CD8-positive, alpha-beta memory T cell (primary cell): ENCODE measurements around the gene NFAT5. TPM values are rescaled to one million over a fixed set of nuclear protein-coding genes. Genes with fewer than 3 reads are reported as not detected.

ENCODE experiments used
- CTCF ChIA-PET: fragments of 350-600 bp; sonication (Branson Sonifier 250); formaldehyde crosslinking; loops from one replicate; lab custom pipeline; 2021; ENCODE audit warnings: antibody characterized with exemption; lab: Charles Lee
- POLR2A ChIA-PET: fragments of 350-600 bp; sonication (Branson Sonifier 250); formaldehyde crosslinking; loops from one replicate; lab custom pipeline; 2021; ENCODE audit warnings: antibody characterized with exemption; lab: Charles Lee
- DNase-seq, 5 donors: peaks; one replicate each; pipeline versions ENCODE4 v3.0.0 to v3.0.0-alpha.2; 2020 to 2022; ENCODE audit warnings: mixed read lengths in 1 of 5
- H3K27ac ChIP-seq: one replicate; pipeline ENCODE4 v1.7.0; 2013; ENCODE audit warnings: low read depth, mild to moderate bottlenecking, low read length, moderate library complexity
- H3K27me3 ChIP-seq: 2 replicates; pipeline ENCODE4 v1.7.0; 2013; ENCODE audit warnings: low read length, mild to moderate bottlenecking; ENCODE audit not compliant: insufficient read depth, poor library complexity, severe bottlenecking
- H3K36me3 ChIP-seq: 2 replicates; pipeline ENCODE4 v1.7.0; 2013; ENCODE audit warnings: mild to moderate bottlenecking, low read length, moderate library complexity; ENCODE audit not compliant: insufficient read depth
- H3K4me1 ChIP-seq: 2 replicates; pipeline ENCODE4 v1.7.0; 2013; ENCODE audit warnings: mild to moderate bottlenecking, low read length, moderate library complexity; ENCODE audit not compliant: insufficient read depth
- H3K4me3 ChIP-seq: 2 replicates; pipeline ENCODE4 v1.7.0; 2013; ENCODE audit warnings: mild to moderate bottlenecking, low read length
- H3K9me3 ChIP-seq: 2 replicates; pipeline ENCODE4 v1.7.0; 2013; ENCODE audit warnings: mild to moderate bottlenecking, low read length
- H3K27ac Mint-ChIP-seq, 8 donors: one replicate each; pipeline ENCODE4 v1.8.0; 2020 to 2021; ENCODE audit warnings: mixed read lengths in 8 of 8, mild to moderate bottlenecking in 6 of 8, inconsistent platforms in 3 of 8, moderate library complexity in 3 of 8
- H3K27me3 Mint-ChIP-seq, 2 donors: one replicate each; pipeline ENCODE4 v1.8.0; 2020 to 2021; ENCODE audit warnings: mixed read lengths in 2 of 2, mild to moderate bottlenecking in 1 of 2, moderate library complexity in 1 of 2
- H3K36me3 Mint-ChIP-seq, 3 donors: one replicate each; pipeline ENCODE4 v1.8.0; 2020 to 2021; ENCODE audit warnings: mixed read lengths in 3 of 3, inconsistent platforms in 1 of 3, mild to moderate bottlenecking in 1 of 3
- H3K4me1 Mint-ChIP-seq, 3 donors: one replicate each; pipeline ENCODE4 v1.8.0; 2020 to 2021; ENCODE audit warnings: mixed read lengths in 3 of 3, inconsistent platforms in 1 of 3, mild to moderate bottlenecking in 1 of 3
- H3K4me3 Mint-ChIP-seq, 7 donors: one replicate each; pipeline ENCODE4 v1.8.0; 2020 to 2021; ENCODE audit warnings: mixed read lengths in 7 of 7, mild to moderate bottlenecking in 6 of 7, moderate library complexity in 4 of 7, inconsistent platforms in 2 of 7
- H3K9me3 Mint-ChIP-seq, 5 donors: one replicate each; pipeline ENCODE4 v1.8.0; 2020 to 2022; ENCODE audit warnings: mixed read lengths in 5 of 5, mild to moderate bottlenecking in 3 of 5, moderate library complexity in 2 of 5, inconsistent platforms in 1 of 5
- polyA plus RNA-seq: library from polyadenylated mRNA; unstranded; fragments of 300-500 nt; fragmentation: Illumina TruSeq; gene quantifications from one replicate; pipeline ENCODE4 v1.2.3, GENCODE V29; 2021
- total RNA-seq, 2 experiments: library from RNA; stranded (reverse); gene quantifications; one replicate each; pipeline ENCODE4 v1.2.3, GENCODE V29; 2021

The NFAT5 gene
- total and polyA plus RNA-seq, 3 experiments from 2014 or later = 11.3 to 41.0 (median 39.0) TPM

GRCh38 chr16:69707920-69708683 lies 142.3 kb downstream of the NFAT5 start:
- Mint-ChIP-seq H3K4me1 (peaks cover 0 to 6% (median 5%) of the 10 kb centered on the region in 3 donors), H3K27me3 (no peaks in the 10 kb centered on the region), H3K9me3 (no peaks in the 10 kb centered on the region), H3K27ac (peak overlapping the region in 5 of 8 donors; percentile 13 to 52 (median 37)), H3K36me3 (peaks cover 0 to 22% (median 2%) of the 10 kb centered on the region in 3 donors), H3K4me3 (no peak overlapping the region)
- Histone ChIP-seq H3K4me3 (no peak overlapping the region), H3K4me1 (no peaks in the 10 kb centered on the region), H3K36me3 (no peaks in the 10 kb centered on the region), H3K9me3 (no peaks in the 10 kb centered on the region), H3K27me3 (no peaks in the 10 kb centered on the region), H3K27ac (no peak overlapping the region)
- ChIA-PET POLR2A (no interaction called here), CTCF (interaction anchor here (1.1 to 8.6 kb wide), 9 partner anchors 18 to 222 kb away, joined by 3 to 96 read pairs (median 4); partner anchors contain the start of genes NOB1 and NQO1)
- no peak for DNase-seq

- POLR2A ChIA-PET = interaction anchor here (0.6 to 1.5 kb wide), 2 partner anchors 45 to 418 kb away, joined by 3 to 5 read pairs; partner anchors contain the start of gene NOB1
- H3K27ac Mint-ChIP-seq = peak overlapping the region in 5 of 8 donors; percentile 0 to 79 (median 31)
- peak in 2 of 5 donors; percentile 44 to 58 for DNase-seq
- peaks cover 0 to 6% (median 5%) of the 10 kb centered on the region in 3 donors for H3K4me1 Mint-ChIP-seq
- Histone ChIP-seq H3K9me3 (no peaks in the 10 kb centered on the region), H3K27me3 (no peaks in the 10 kb centered on the region), H3K27ac (no peak overlapping the region), H3K4me3 (no peak overlapping the region), H3K36me3 (no peaks in the 10 kb centered on the region), H3K4me1 (no peaks in the 10 kb centered on the region)
- CTCF ChIA-PET = interaction anchor here (0.8 to 8.6 kb wide), 14 partner anchors 10 to 73 kb away, joined by 3 to 96 read pairs (median 4); partner anchors contain the start of genes NOB1 and NQO1
- H3K4me3 Mint-ChIP-seq = no peak overlapping the region
- H3K36me3 Mint-ChIP-seq = peaks cover 0 to 14% (median 2%) of the 10 kb centered on the region in 3 donors
- no peaks in the 10 kb centered on the region for H3K27me3 Mint-ChIP-seq
- no peaks in the 10 kb centered on the region for H3K9me3 Mint-ChIP-seq
Measured at GRCh38 chr16:69709456-69710084, 143.8 kb downstream of the NFAT5 start.

- H3K36me3 ChIP-seq = no peaks in the 10 kb centered on the region
- Mint-ChIP-seq H3K36me3 (peaks cover 0 to 11% (median 2%) of the 10 kb centered on the region in 3 donors), H3K27ac (no peak overlapping the region), H3K4me3 (no peak overlapping the region), H3K4me1 (peaks cover 0 to 6% (median 5%) of the 10 kb centered on the region in 3 donors), H3K27me3 (no peaks in the 10 kb centered on the region), H3K9me3 (no peaks in the 10 kb centered on the region)
- ChIA-PET CTCF (interaction anchor here (1.1 to 8.6 kb wide), 4 partner anchors 12 to 58 kb away, joined by 3 to 96 read pairs (median 10); partner anchors contain the start of genes NOB1 and NQO1), POLR2A (no interaction called here)
- H3K27ac ChIP-seq = no peak overlapping the region
- no peak overlapping the region for H3K4me3 ChIP-seq
- H3K9me3 ChIP-seq = no peaks in the 10 kb centered on the region
- H3K4me1 ChIP-seq = no peaks in the 10 kb centered on the region
- no peaks in the 10 kb centered on the region for H3K27me3 ChIP-seq
- DNase-seq = no peak
Measured at GRCh38 chr16:69711115-69711740, 145.5 kb downstream of the NFAT5 start.

- no peaks in the 10 kb centered on the region for H3K27me3 ChIP-seq
Measured at GRCh38 chr16:69712277-69712676, 146.5 kb downstream of the NFAT5 start.

GRCh38 chr16:69712914-69713581 lies 147.3 kb downstream of the NFAT5 start:
- H3K9me3 ChIP-seq = no peaks in the 10 kb centered on the region
- no peak overlapping the region for H3K27ac ChIP-seq
- Mint-ChIP-seq H3K36me3 (peaks cover 0 to 7% (median 6%) of the 10 kb centered on the region in 3 donors), H3K9me3 (no peaks in the 10 kb centered on the region), H3K27ac (peak overlapping the region in 1 of 8 donors; percentile 17), H3K27me3 (no peaks in the 10 kb centered on the region), H3K4me3 (no peak overlapping the region), H3K4me1 (peaks cover 0 to 6% (median 5%) of the 10 kb centered on the region in 3 donors)
- POLR2A ChIA-PET = no interaction called here
- H3K4me3 ChIP-seq = no peak overlapping the region
- no peaks in the 10 kb centered on the region for H3K36me3 ChIP-seq
- no peaks in the 10 kb centered on the region for H3K27me3 ChIP-seq
- CTCF ChIA-PET = interaction anchor here (8.6 kb wide), 1 partner anchor 41 kb away, joined by 96 read pairs; the partner anchor contains the start of gene NOB1
- DNase-seq = no peak
- H3K4me1 ChIP-seq = no peaks in the 10 kb centered on the region

More at GRCh38 chr16:69712277-69712676, 146.5 kb downstream of the NFAT5 start:
- Histone ChIP-seq H3K36me3 (no peaks in the 10 kb centered on the region), H3K4me1 (no peaks in the 10 kb centered on the region), H3K9me3 (no peaks in the 10 kb centered on the region), H3K27ac (no peak overlapping the region), H3K4me3 (no peak overlapping the region)
- no peak overlapping the region for H3K27ac Mint-ChIP-seq
- CTCF ChIA-PET = interaction anchor here (3.7 to 8.6 kb wide), 2 partner anchors 14 to 42 kb away, joined by 16 to 96 read pairs; partner anchors contain the start of genes NOB1 and NQO1
- peaks cover 0 to 11% (median 5%) of the 10 kb centered on the region in 3 donors for H3K36me3 Mint-ChIP-seq
- no peaks in the 10 kb centered on the region for H3K9me3 Mint-ChIP-seq
- no peak for DNase-seq
- H3K27me3 Mint-ChIP-seq = no peaks in the 10 kb centered on the region
- POLR2A ChIA-PET = no interaction called here
- H3K4me1 Mint-ChIP-seq = peaks cover 0 to 6% (median 5%) of the 10 kb centered on the region in 3 donors
- no peak overlapping the region for H3K4me3 Mint-ChIP-seq

GRCh38 chr16:69717066-69717465 lies 151.3 kb downstream of the NFAT5 start:
- Mint-ChIP-seq H3K4me3 (no peak overlapping the region), H3K4me1 (no peaks in the 10 kb centered on the region), H3K27ac (no peak overlapping the region), H3K9me3 (no peaks in the 10 kb centered on the region), H3K36me3 (peaks cover 0 to 4% (median 4%) of the 10 kb centered on the region in 3 donors), H3K27me3 (no peaks in the 10 kb centered on the region)
- Histone ChIP-seq H3K4me1 (no peaks in the 10 kb centered on the region), H3K4me3 (no peak overlapping the region), H3K27me3 (no peaks in the 10 kb centered on the region), H3K36me3 (no peaks in the 10 kb centered on the region), H3K27ac (no peak overlapping the region), H3K9me3 (no peaks in the 10 kb centered on the region)
- CTCF ChIA-PET = no interaction called here
- POLR2A ChIA-PET = no interaction called here
- no peak for DNase-seq

- DNase-seq = no peak
- H3K4me1 ChIP-seq = no peaks in the 10 kb centered on the region
- Mint-ChIP-seq H3K27ac (no peak overlapping the region), H3K4me1 (no peaks in the 10 kb centered on the region), H3K27me3 (no peaks in the 10 kb centered on the region), H3K9me3 (no peaks in the 10 kb centered on the region), H3K4me3 (no peak overlapping the region), H3K36me3 (peaks cover 0 to 4% (median 0%) of the 10 kb centered on the region in 3 donors)
- H3K4me3 ChIP-seq = no peak overlapping the region
- ChIA-PET POLR2A (no interaction called here), CTCF (interaction anchor here (0.7 to 0.9 kb wide), 2 partner anchors 36 to 1907 kb away, joined by 3 to 4 read pairs; partner anchors contain the start of gene NOB1)
- no peaks in the 10 kb centered on the region for H3K9me3 ChIP-seq
- no peaks in the 10 kb centered on the region for H3K36me3 ChIP-seq
- H3K27me3 ChIP-seq = no peaks in the 10 kb centered on the region
- no peak overlapping the region for H3K27ac ChIP-seq
Measured at GRCh38 chr16:69718111-69718764, 152.5 kb downstream of the NFAT5 start.
